ENCODE results near the gene WSCD2. TPM values are rescaled to one million over a fixed set of nuclear protein-coding genes. Genes with fewer than 3 reads are reported as not detected.

The WSCD2 gene
- polyA plus RNA-seq, 5 donors: 0.25 to 0.85 (median 0.34) TPM

GRCh38 chr12:108126990-108127501 is 2.0 kb upstream of the WSCD2 start:
- no peak for DNase-seq

- no peak for DNase-seq
Measured at GRCh38 chr12:108127654-108128053, 1.4 kb upstream of the WSCD2 start.

- no peak for DNase-seq
Measured at GRCh38 chr12:108128221-108129016, 669 bp upstream of the WSCD2 start.

- no peak for DNase-seq
Measured at GRCh38 chr12:108131035-108131434, 1.9 kb downstream of the WSCD2 start.

- DNase-seq: no peak
Measured at GRCh38 chr12:108131657-108132126, 2.6 kb downstream of the WSCD2 start.

- no peak for DNase-seq
Measured at GRCh38 chr12:108133482-108133881, 4.4 kb downstream of the WSCD2 start.

- DNase-seq: no peak
Measured at GRCh38 chr12:108134744-108135143, 5.7 kb downstream of the WSCD2 start.

- DNase-seq: no peak
Measured at GRCh38 chr12:108135627-108136026, 6.5 kb downstream of the WSCD2 start.

GRCh38 chr12:108136697-108137096 is 7.6 kb downstream of the WSCD2 start:
- DNase-seq: no peak

GRCh38 chr12:108139454-108139853 is 10.4 kb downstream of the WSCD2 start:
- DNase-seq: no peak

- no peak for DNase-seq
Measured at GRCh38 chr12:108140501-108140900, 11.4 kb downstream of the WSCD2 start.

GRCh38 chr12:108141600-108142130 is 12.6 kb downstream of the WSCD2 start:
- no peak for DNase-seq

- no peak for DNase-seq
Measured at GRCh38 chr12:108143144-108143543, 14.1 kb downstream of the WSCD2 start.

GRCh38 chr12:108144080-108144479 is 15.0 kb downstream of the WSCD2 start:
- DNase-seq: no peak

GRCh38 chr12:108145011-108145410 is 15.9 kb downstream of the WSCD2 start:
- DNase-seq: no peak

GRCh38 chr12:108146035-108146893 is 17.2 kb downstream of the WSCD2 start:
- DNase-seq: no peak

- no peak for DNase-seq
Measured at GRCh38 chr12:108147279-108147678, 18.2 kb downstream of the WSCD2 start.

- DNase-seq: no peak
Measured at GRCh38 chr12:108148521-108149074, 19.5 kb downstream of the WSCD2 start.

- no peak for DNase-seq
Measured at GRCh38 chr12:108150436-108150835, 21.3 kb downstream of the WSCD2 start.

GRCh38 chr12:108151533-108152169 is 22.6 kb downstream of the WSCD2 start:
- DNase-seq: no peak

- no peak for DNase-seq
Measured at GRCh38 chr12:108152170-108152538, 23.1 kb downstream of the WSCD2 start.

- no peak for DNase-seq
Measured at GRCh38 chr12:108156717-108157116, 27.6 kb downstream of the WSCD2 start.
